Body of pancreas (tissue), 4 donors: Measurements from ENCODE around the gene PIP5KL1. TPM values are rescaled to one million over a fixed set of nuclear protein-coding genes. Genes with fewer than 3 reads are reported as not detected.

ENCODE experiments used
- ATAC-seq: fragments of 150-250 bp; one replicate; pipeline ENCODE4 v1.9.1; 2016
- DNase-seq, 4 donors: peaks; one replicate each; pipeline ENCODE4 v3.0.0-alpha.2; 2019
- H3K27ac ChIP-seq, 4 donors: fragments of 200-600 bp; sonication (generic); 1 replicate in 3 of 4; 2 replicates in 1 of 4; pipeline versions ENCODE4 v1.5.1 to v1.6.1; 2016 to 2019; ENCODE audit warnings: mild to moderate bottlenecking in 1 of 4, mixed read lengths in 1 of 4, moderate library complexity in 1 of 4
- H3K27me3 ChIP-seq, 2 donors: fragments of 200-600 bp; sonication (generic); one replicate each; pipeline ENCODE4 v1.6.0; 2016; ENCODE audit warnings: mild to moderate bottlenecking in 1 of 2
- H3K36me3 ChIP-seq, 2 donors: fragments of 200-600 bp; sonication (generic); replicated peaks in 1 of 2; 2 replicates each; pipeline ENCODE4 v1.5.1; 2016; ENCODE audit warnings: low read depth in 2 of 2; ENCODE audit not compliant: insufficient read depth in 1 of 2
- H3K4me1 ChIP-seq: fragments of 200-600 bp; sonication (generic); one replicate; pipeline ENCODE4 v1.6.0; 2016
- H3K4me3 ChIP-seq, 2 donors: fragments of 200-600 bp; sonication (generic); 1 replicate in 1 of 2; 2 replicates in 1 of 2; pipeline ENCODE4 v1.5.1; 2016 to 2019
- H3K9me3 ChIP-seq, 3 donors: fragments of 200-600 bp; sonication (generic); 1 replicate in 2 of 3; 2 replicates in 1 of 3; pipeline ENCODE4 v1.5.1; 2016
- CTCF ChIP-seq, 7 experiments: fragments of 450-650 bp in 4 of 7; fragments of 200-600 bp in 3 of 7; sonication (generic) in 3 of 7; IDR thresholded peaks; one replicate each; pipeline ENCODE4 v1.5.1; 2016 to 2019; ENCODE audit warnings: antibody characterized with exemption in 7 of 7
- POLR2A ChIP-seq, 3 donors: fragments of 450-650 bp; IDR thresholded peaks; one replicate each; pipeline ENCODE4 v1.6.1; 2016; ENCODE audit warnings: antibody characterized with exemption in 3 of 3, mild to moderate bottlenecking in 2 of 3
- WGBS, 2 donors: methylation state at CpG; one replicate each; pipeline ENCODE4 v1.1.5; 2017; 5-methylcytosine and 5-hydroxymethylcytosine counted together
- intact Hi-C: fragments of 100-400 bp; cut with DNase I; formaldehyde crosslinking; loops from one replicate; pipeline ENCODE4 v1.15.1; 2023
- total RNA-seq, 2 donors: library from RNA; depleted of rRNA; stranded (reverse); fragments of >200 nt; gene quantifications; one replicate each; pipeline ENCODE4 v1.1.0, GENCODE V29; 2016

PIP5KL1 gene
- total RNA-seq, 2 donors from 2014 or later, result 1.3 to 2.6 TPM

GRCh38 chr9:127919253-127919815, 11.2 kb downstream of the PIP5KL1 start:
- intact Hi-C loops, result no loop called here
- no peaks in the 10 kb centered on the region for H3K27me3 ChIP-seq
- H3K4me1 ChIP-seq, result peaks cover 63% of the 10 kb centered on the region
- WGBS, 2 donors, result 22 to 36% methylated on average over 3 to 8 of the region's 8 CpGs
- no peaks in the 10 kb centered on the region for H3K36me3 ChIP-seq
- TF ChIP-seq CTCF (IDR thresholded peaks at IDR 0.05) (no peak), POLR2A (IDR thresholded peaks at IDR 0.05) (no peak)
- DNase-seq (peak; percentile 77 to 94 (median 86)), ATAC-seq (peak; percentile 64)
- H3K27ac ChIP-seq, result peak overlapping the region; percentile 14 to 75 (median 45)
- H3K4me3 ChIP-seq, result no peak overlapping the region
- H3K9me3 ChIP-seq, result no peaks in the 10 kb centered on the region

- Histone ChIP-seq H3K27ac (peak overlapping the region in 3 of 4 donors; percentile 14 to 75 (median 72)), H3K4me3 (no peak overlapping the region), H3K4me1 (peaks cover 63% of the 10 kb centered on the region), H3K27me3 (no peaks in the 10 kb centered on the region), H3K9me3 (no peaks in the 10 kb centered on the region), H3K36me3 (no peaks in the 10 kb centered on the region)
- peak in 2 of 4 donors; percentile 38 to 52 for DNase-seq
- intact Hi-C loops, result no loop called here
- ATAC-seq, result no peak
- WGBS, 2 donors, result 91% methylated on average over 7 to 8 of the region's 8 CpGs
- no peak for TF ChIP-seq POLR2A (IDR thresholded peaks at IDR 0.05)
- no peak for TF ChIP-seq CTCF (IDR thresholded peaks at IDR 0.05)
Observed at GRCh38 chr9:127918183-127919107, 12.1 kb downstream of the PIP5KL1 start.

- intact Hi-C loops, result no loop called here
- ATAC-seq (no peak), DNase-seq (no peak)
- Histone ChIP-seq H3K27ac (peak overlapping the region in 1 of 4 donors; percentile 35), H3K36me3 (no peaks in the 10 kb centered on the region), H3K27me3 (no peaks in the 10 kb centered on the region), H3K4me3 (no peak overlapping the region), H3K9me3 (no peaks in the 10 kb centered on the region), H3K4me1 (peaks cover 70% of the 10 kb centered on the region)
- WGBS, 2 donors, result 54% methylated on average over 6 of the region's 6 CpGs
- TF ChIP-seq POLR2A (IDR thresholded peaks at IDR 0.05) (no peak), CTCF (IDR thresholded peaks at IDR 0.05) (no peak)
Observed at GRCh38 chr9:127917603-127918002, 13.0 kb downstream of the PIP5KL1 start.

GRCh38 chr9:127916720-127917581, 13.6 kb downstream of the PIP5KL1 start, which contains the start of gene ST6GALNAC4:
TSS of gene ST6GALNAC4 (minus strand) at chr9:127917041. CDS start at chr9:127916419, 622 bp downstream.
- 2 to 24% methylated on average over 4 to 47 of the region's 71 CpGs for WGBS, 2 donors
- DNase-seq (peak; percentile 95 to 97 (median 96)), ATAC-seq (peak; percentile 90)
- intact Hi-C loops, result no loop called here
- peak within 1 kb of the TSS; percentile 70 to 78 (median 76) for H3K27ac ChIP-seq
- TF ChIP-seq CTCF (IDR thresholded peaks at IDR 0.05), result no peak
- TF ChIP-seq POLR2A (IDR thresholded peaks at IDR 0.05), result peak in 2 of 3 donors; percentile 52 to 69
- H3K27me3 ChIP-seq, result no peaks in the 10 kb centered on the region
- H3K4me3 ChIP-seq, result peak within 1 kb of the TSS in 1 of 2 donors; percentile 79
- H3K9me3 ChIP-seq, result no peaks in the 10 kb centered on the region
- H3K36me3 ChIP-seq, result peaks cover 0 to 5% of the 10 kb centered on the region in 2 donors
- peaks cover 71% of the 10 kb centered on the region for H3K4me1 ChIP-seq
